ENCODE data around the gene TMEM169. TPM values are rescaled to one million over a fixed set of nuclear protein-coding genes. Genes with fewer than 3 reads are reported as not detected.

The TMEM169 gene
- total RNA-seq, 2 donors from 2014 or later = 0.15 to 0.21 TPM

DNA sequence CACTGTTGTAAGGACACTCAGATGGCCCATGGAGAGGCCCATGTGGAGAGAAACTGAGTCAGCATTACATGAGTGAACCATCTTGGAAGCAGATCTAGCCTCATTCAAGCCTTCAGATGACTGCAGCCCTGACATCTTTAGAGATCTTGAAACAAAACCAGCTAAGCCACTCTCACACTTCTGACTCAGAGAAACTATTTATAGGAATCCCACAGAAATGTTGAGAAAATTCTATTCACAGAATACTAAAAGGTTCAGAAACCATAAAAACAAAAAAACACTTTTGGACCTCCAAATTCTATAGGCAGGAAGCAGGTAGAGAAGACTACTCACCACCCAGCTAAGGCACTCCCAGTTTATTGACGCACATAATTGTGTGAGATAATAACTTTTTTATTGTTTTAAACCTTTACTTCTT, 8.7 kb downstream of the TMEM169 start:
- Histone ChIP-seq H3K9ac (ENCODE audit: low read depth in 2 of 2, low read length in 2 of 2) (no peak overlapping the region), H3K9me3 (no peaks in the 10 kb centered on the region), H3K4me1 (no peaks in the 10 kb centered on the region), H3K27me3 (no peaks in the 10 kb centered on the region), H3K36me3 (no peaks in the 10 kb centered on the region), H3K4me3 (no peak overlapping the region), H3K27ac (no peak overlapping the region)
- no peak for DNase-seq
- TF ChIP-seq, protein P1, sequence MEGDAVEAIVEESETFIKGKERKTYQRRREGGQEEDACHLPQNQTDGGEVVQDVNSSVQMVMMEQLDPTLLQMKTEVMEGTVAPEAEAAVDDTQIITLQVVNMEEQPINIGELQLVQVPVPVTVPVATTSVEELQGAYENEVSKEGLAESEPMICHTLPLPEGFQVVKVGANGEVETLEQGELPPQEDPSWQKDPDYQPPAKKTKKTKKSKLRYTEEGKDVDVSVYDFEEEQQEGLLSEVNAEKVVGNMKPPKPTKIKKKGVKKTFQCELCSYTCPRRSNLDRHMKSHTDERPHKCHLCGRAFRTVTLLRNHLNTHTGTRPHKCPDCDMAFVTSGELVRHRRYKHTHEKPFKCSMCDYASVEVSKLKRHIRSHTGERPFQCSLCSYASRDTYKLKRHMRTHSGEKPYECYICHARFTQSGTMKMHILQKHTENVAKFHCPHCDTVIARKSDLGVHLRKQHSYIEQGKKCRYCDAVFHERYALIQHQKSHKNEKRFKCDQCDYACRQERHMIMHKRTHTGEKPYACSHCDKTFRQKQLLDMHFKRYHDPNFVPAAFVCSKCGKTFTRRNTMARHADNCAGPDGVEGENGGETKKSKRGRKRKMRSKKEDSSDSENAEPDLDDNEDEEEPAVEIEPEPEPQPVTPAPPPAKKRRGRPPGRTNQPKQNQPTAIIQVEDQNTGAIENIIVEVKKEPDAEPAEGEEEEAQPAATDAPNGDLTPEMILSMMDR (IDR thresholded peaks at IDR 0.05) = no peak
- intact Hi-C loops (cut with DNase I) = no loop called here

DNA sequence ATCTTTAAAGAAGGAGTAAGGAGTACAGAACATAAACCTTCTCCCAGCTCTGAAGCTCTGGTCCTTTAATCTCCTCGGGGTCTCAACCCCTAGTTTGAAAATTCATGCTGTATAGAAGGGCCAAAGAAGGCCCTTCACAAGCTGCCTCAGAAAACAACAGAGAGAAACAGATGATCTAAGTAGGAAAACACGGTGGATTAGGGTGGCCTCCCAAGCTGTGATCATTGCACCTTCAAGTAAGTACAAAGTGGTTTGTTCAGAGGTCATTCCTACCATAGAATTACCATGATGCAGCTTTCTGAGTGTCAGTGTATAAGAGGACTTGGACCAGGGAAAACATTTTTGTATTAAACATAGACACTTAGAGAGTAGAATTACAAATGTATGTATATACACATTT, 10.9 kb downstream of the TMEM169 start:
- H3K4me1 ChIP-seq = no peaks in the 10 kb centered on the region
- TF ChIP-seq, protein P1 (IDR thresholded peaks at IDR 0.05) = no peak
- no peaks in the 10 kb centered on the region for H3K9me3 ChIP-seq
- no peaks in the 10 kb centered on the region for H3K27me3 ChIP-seq
- no peak overlapping the region for H3K27ac ChIP-seq
- no peak for DNase-seq
- intact Hi-C loops (cut with DNase I) = no loop called here
- no peak overlapping the region for H3K9ac ChIP-seq (ENCODE audit: low read depth in 2 of 2, low read length in 2 of 2)
- H3K4me3 ChIP-seq = no peak overlapping the region
- no peaks in the 10 kb centered on the region for H3K36me3 ChIP-seq

DNA sequence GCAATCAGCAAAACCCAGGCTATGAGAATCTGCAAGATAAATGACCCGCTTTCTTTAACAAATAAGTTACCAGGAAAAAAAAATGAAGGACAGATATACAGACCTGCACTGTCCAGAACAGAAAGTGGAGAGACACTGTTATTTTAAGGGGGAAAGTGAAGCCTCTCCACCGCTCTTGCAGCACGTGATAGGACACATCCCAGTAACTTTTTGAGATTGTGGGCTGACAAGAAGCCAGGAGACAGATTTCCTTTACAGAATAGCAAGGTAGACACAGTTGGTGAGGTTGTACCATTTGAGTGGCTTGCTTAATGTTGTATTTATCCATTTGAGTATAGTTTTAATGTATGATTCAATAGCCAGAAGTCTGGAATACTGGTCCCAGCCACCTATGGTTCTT, 13.0 kb downstream of the TMEM169 start:
- intact Hi-C loops (cut with DNase I) = no loop called here
- no peaks in the 10 kb centered on the region for H3K27me3 ChIP-seq
- DNase-seq = no peak
- H3K4me3 ChIP-seq = no peak overlapping the region
- no peaks in the 10 kb centered on the region for H3K9me3 ChIP-seq
- no peaks in the 10 kb centered on the region for H3K36me3 ChIP-seq
- H3K9ac ChIP-seq (ENCODE audit: low read depth in 2 of 2, low read length in 2 of 2) = no peak overlapping the region
- TF ChIP-seq, protein P1 (IDR thresholded peaks at IDR 0.05) = no peak
- H3K4me1 ChIP-seq = no peaks in the 10 kb centered on the region
- H3K27ac ChIP-seq = no peak overlapping the region

DNA sequence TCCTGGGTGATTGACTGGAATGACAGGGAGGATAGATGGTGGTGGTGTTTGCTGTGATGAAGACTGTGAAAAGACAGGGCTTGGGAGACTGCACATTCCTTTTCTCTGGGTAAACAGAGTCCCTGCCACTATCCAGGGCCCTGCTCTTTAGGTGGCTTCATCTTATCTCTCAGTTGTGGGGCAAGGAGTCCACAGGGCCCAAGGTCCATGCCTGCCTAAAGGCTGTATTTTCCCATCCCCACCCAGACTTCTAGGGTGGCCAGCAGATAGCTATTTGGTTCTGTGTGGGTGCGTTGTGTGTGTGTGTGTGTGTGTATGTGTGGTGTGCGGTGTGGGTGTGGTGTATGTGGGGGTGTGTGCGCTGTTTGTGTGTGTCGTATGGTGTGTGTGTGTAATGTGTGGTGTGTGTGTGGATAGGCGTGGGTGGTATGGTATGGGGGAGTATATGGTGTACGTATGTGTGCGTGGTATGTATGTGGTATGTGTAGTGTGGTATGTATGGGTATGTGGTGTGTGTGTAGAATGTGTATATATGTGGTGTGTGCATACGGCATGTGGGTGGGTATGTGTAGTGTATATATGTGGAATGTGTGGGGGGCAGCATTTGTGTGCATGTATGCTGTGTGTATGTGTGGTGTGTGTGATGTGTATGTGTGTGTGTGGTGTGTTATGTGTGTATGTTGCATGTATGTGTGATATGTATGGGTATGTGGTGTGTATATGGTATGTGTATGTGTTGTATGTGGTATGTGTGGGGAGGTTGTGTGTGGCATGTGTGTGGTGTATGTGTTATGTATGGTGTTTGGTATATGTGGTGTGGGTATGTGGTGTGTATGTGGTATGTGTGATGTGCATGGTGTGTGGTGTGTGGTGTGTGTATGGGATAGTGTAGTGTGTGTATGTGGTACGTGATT, 17.0 kb downstream of the TMEM169 start:
- no peaks in the 10 kb centered on the region for H3K9me3 ChIP-seq
- no peak for DNase-seq
- H3K9ac ChIP-seq (ENCODE audit: low read depth in 2 of 2, low read length in 2 of 2) = no peak overlapping the region
- H3K36me3 ChIP-seq = no peaks in the 10 kb centered on the region
- H3K4me3 ChIP-seq = no peak overlapping the region
- H3K27me3 ChIP-seq = no peaks in the 10 kb centered on the region
- TF ChIP-seq, protein P1 (IDR thresholded peaks at IDR 0.05) = no peak
- intact Hi-C loops (cut with DNase I) = no loop called here
- no peaks in the 10 kb centered on the region for H3K4me1 ChIP-seq
- no peak overlapping the region for H3K27ac ChIP-seq

DNA sequence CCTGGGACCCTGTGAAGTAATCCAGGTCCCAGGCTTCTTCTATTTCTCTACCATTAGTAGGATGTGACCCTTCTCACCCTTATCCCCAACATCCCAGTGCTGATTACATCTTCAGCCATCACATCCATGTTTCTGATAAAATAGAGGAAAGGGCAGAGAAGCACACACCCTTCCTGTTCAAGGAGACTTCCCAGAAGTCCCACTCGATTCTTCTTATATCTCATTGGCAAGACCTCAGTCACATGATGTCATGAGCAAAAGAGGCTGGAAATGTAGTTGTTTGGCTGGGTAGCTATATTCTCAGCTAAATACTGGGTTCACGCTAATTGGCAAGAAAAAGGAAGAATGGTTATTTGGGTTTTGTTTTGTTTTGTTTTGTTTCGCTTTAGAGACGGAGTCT, 19.4 kb downstream of the TMEM169 start:
- H3K36me3 ChIP-seq = no peaks in the 10 kb centered on the region
- intact Hi-C loops (cut with DNase I) = no loop called here
- TF ChIP-seq, protein P1 (IDR thresholded peaks at IDR 0.05) = no peak
- H3K9ac ChIP-seq (ENCODE audit: low read depth in 2 of 2, low read length in 2 of 2) = no peak overlapping the region
- no peaks in the 10 kb centered on the region for H3K27me3 ChIP-seq
- H3K4me3 ChIP-seq = no peak overlapping the region
- no peak for DNase-seq
- H3K4me1 ChIP-seq = no peaks in the 10 kb centered on the region
- no peaks in the 10 kb centered on the region for H3K9me3 ChIP-seq
- H3K27ac ChIP-seq = no peak overlapping the region

Data from colonic mucosa (tissue), 4 donors.